ENCODE data around the gene THSD7B.
A peak's percentile ranks its signal among the peaks of the same experiment; 100 is the strongest.
"Not testable (repeated sequence)": the region's sequence is repeated elsewhere in the genome, so short reads cannot be mapped to it uniquely, and the experiment has no call there.

The THSD7B gene

GRCh38 chr2:136932700-136933099 lies 167.4 kb downstream of the THSD7B start:
- peak; percentile 69 for DNase-seq (ENCODE audit: low spot score)

- no peak for DNase-seq (ENCODE audit: low spot score)
Observed at GRCh38 chr2:136935119-136935518, 169.8 kb downstream of the THSD7B start.

- no peak for DNase-seq (ENCODE audit: low spot score)
Observed at GRCh38 chr2:136956050-136956449, 190.7 kb downstream of the THSD7B start.

GRCh38 chr2:136957044-136957443 lies 191.7 kb downstream of the THSD7B start:
- DNase-seq (ENCODE audit: low spot score): no peak

- no peak for DNase-seq (ENCODE audit: low spot score)
Observed at GRCh38 chr2:136962105-136962725, 196.9 kb downstream of the THSD7B start.

GRCh38 chr2:136966485-136966884 lies 201.1 kb downstream of the THSD7B start:
- no peak for DNase-seq (ENCODE audit: low spot score)

GRCh38 chr2:136980303-136980702 lies 215.0 kb downstream of the THSD7B start:
- no peak for DNase-seq (ENCODE audit: low spot score)

GRCh38 chr2:136981689-136982088 lies 216.3 kb downstream of the THSD7B start:
- not testable (repeated sequence) for DNase-seq (ENCODE audit: low spot score)

GRCh38 chr2:136985044-136985443 lies 219.7 kb downstream of the THSD7B start:
- DNase-seq (ENCODE audit: low spot score): peak; percentile 11

- no peak for DNase-seq (ENCODE audit: low spot score)
Observed at GRCh38 chr2:136986605-136987221, 221.4 kb downstream of the THSD7B start.

GRCh38 chr2:136990316-136990715 lies 225.0 kb downstream of the THSD7B start:
- no peak for DNase-seq (ENCODE audit: low spot score)

- DNase-seq (ENCODE audit: low spot score): no peak
Observed at GRCh38 chr2:136994793-136995192, 229.4 kb downstream of the THSD7B start.

- DNase-seq (ENCODE audit: low spot score): peak; percentile 9
Observed at GRCh38 chr2:136997557-136997956, 232.2 kb downstream of the THSD7B start.

GRCh38 chr2:137000811-137001210 lies 235.5 kb downstream of the THSD7B start:
- no peak for DNase-seq (ENCODE audit: low spot score)

- DNase-seq (ENCODE audit: low spot score): no peak
Observed at GRCh38 chr2:137002896-137003295, 237.6 kb downstream of the THSD7B start.

- no peak for DNase-seq (ENCODE audit: low spot score)
Observed at GRCh38 chr2:137005210-137005609, 239.9 kb downstream of the THSD7B start.

- no peak for DNase-seq (ENCODE audit: low spot score)
Observed at GRCh38 chr2:137007938-137008337, 242.6 kb downstream of the THSD7B start.

- no peak for DNase-seq (ENCODE audit: low spot score)
Observed at GRCh38 chr2:137009953-137010352, 244.6 kb downstream of the THSD7B start.

- no peak for DNase-seq (ENCODE audit: low spot score)
Observed at GRCh38 chr2:137020452-137021196, 255.3 kb downstream of the THSD7B start.

GRCh38 chr2:137021763-137022162 lies 256.4 kb downstream of the THSD7B start:
- DNase-seq (ENCODE audit: low spot score): no peak

GRCh38 chr2:137023205-137023604 lies 257.9 kb downstream of the THSD7B start:
- no peak for DNase-seq (ENCODE audit: low spot score)

- no peak for DNase-seq (ENCODE audit: low spot score)
Observed at GRCh38 chr2:137031731-137032130, 266.4 kb downstream of the THSD7B start.

- no peak for DNase-seq (ENCODE audit: low spot score)
Observed at GRCh38 chr2:137036619-137037018, 271.3 kb downstream of the THSD7B start.

All from GM03348 (cell line).